SK-N-SH (cell line): ENCODE results near the gene MGA. TPM values are rescaled to one million over a fixed set of nuclear protein-coding genes. Genes with fewer than 3 reads are reported as not detected.

Experiments
- CTCF ChIA-PET: fragments of 300-600, 350-600 bp; formaldehyde crosslinking; extraction: SDS; loops from one replicate; lab custom pipeline; 2021; lab: Yijun Ruan, JAX
- POLR2A ChIA-PET: fragments of 350-600 bp; sonication (Branson Sonifier 250); formaldehyde crosslinking; extraction: SDS; loops from one replicate; lab custom pipeline; 2020; ENCODE audit warnings: antibody characterized with exemption, inconsistent platforms; lab: Yijun Ruan, JAX
- DNase-seq: peaks from one replicate; pipeline ENCODE4 v3.0.0; 2012
- H2AFZ ChIP-seq: fragments of 200-600 bp; sonication (generic); 2 replicates; pipeline ENCODE4 v1.8.1; 2016; ENCODE audit warnings: antibody characterized with exemption, mild to moderate bottlenecking, low read depth
- H3F3A ChIP-seq: fragments of 200-600 bp; sonication (generic); replicated peaks from 2 replicates; pipeline ENCODE3; 2016; ENCODE audit warnings: antibody characterized with exemption, mild to moderate bottlenecking; ENCODE audit not compliant: insufficient read depth
- H3K27ac ChIP-seq, 2 experiments: fragments of 200-500 bp in 1 of 2; fragments of 200-600 bp in 1 of 2; sonication (Bioruptor generic) in 1 of 2; sonication (generic), shearing (Covaris generic) in 1 of 2; 2 replicates each; pipeline versions ENCODE4 v1.5.1 to v1.6.1; 2014 to 2016; ENCODE audit warnings: low read depth in 2 of 2, inconsistent platforms in 1 of 2, low read length in 1 of 2, mild to moderate bottlenecking in 1 of 2, mixed read lengths in 1 of 2
- H3K27me3 ChIP-seq: fragments of 200-600 bp; sonication (generic), shearing (Covaris generic); 2 replicates; pipeline ENCODE4 v1.6.1; 2016; ENCODE audit warnings: mixed run types; ENCODE audit not compliant: insufficient read depth
- H3K36me3 ChIP-seq, 2 experiments: fragments of 200-500 bp in 1 of 2; fragments of 200-600 bp in 1 of 2; sonication (Bioruptor generic) in 1 of 2; sonication (generic) in 1 of 2; replicated peaks in 1 of 2; 2 replicates each; pipeline versions ENCODE3 to v1.5.1; 2014 to 2016; ENCODE audit warnings: low read length in 1 of 2, mild to moderate bottlenecking in 1 of 2; ENCODE audit not compliant: insufficient read depth in 2 of 2, control insufficient read depth in 1 of 2
- H3K4me1 ChIP-seq, 2 experiments: fragments of 200-500 bp in 1 of 2; fragments of 200-600 bp in 1 of 2; sonication (Bioruptor generic) in 1 of 2; sonication (generic), shearing (Covaris generic) in 1 of 2; 2 replicates each; pipeline versions ENCODE4 v1.5.1 to v1.6.1; 2014 to 2016; ENCODE audit warnings: low read depth in 1 of 2, low read length in 1 of 2, mixed run types in 1 of 2; ENCODE audit not compliant: insufficient read depth in 2 of 2, control insufficient read depth in 1 of 2
- H3K4me2 ChIP-seq: fragments of 200-600 bp; sonication (generic), shearing (Covaris generic); 2 replicates; pipeline ENCODE4 v1.6.1; 2017; ENCODE audit warnings: mixed run types
- H3K4me3 ChIP-seq, 2 experiments: fragments of 200-500 bp in 1 of 2; fragments of 200-600 bp in 1 of 2; sonication (Bioruptor generic) in 1 of 2; sonication (generic), shearing (Covaris generic) in 1 of 2; 2 replicates each; pipeline versions ENCODE4 v1.5.1 to v1.8.1; 2014 to 2016; ENCODE audit warnings: low read depth in 2 of 2, inconsistent platforms in 1 of 2, low read length in 1 of 2, mild to moderate bottlenecking in 1 of 2, mixed read lengths in 1 of 2, moderate library complexity in 1 of 2
- H3K79me2 ChIP-seq: fragments of 200-600 bp; sonication (generic); 2 replicates; pipeline ENCODE4 v1.8.1; 2017; ENCODE audit warnings: mild to moderate bottlenecking; ENCODE audit not compliant: insufficient read depth
- H3K9ac ChIP-seq: fragments of 200-600 bp; sonication (generic); 2 replicates; pipeline ENCODE4 v1.6.1; 2017; ENCODE audit warnings: mixed run types
- H3K9me2 ChIP-seq: fragments of 200-600 bp; sonication (generic); 2 replicates; pipeline ENCODE4 v1.6.1; 2017; ENCODE audit warnings: mixed run types
- H3K9me3 ChIP-seq: fragments of 200-600 bp; sonication (generic); 2 replicates; pipeline ENCODE4 v1.6.1; 2017; ENCODE audit warnings: mixed run types, mild to moderate bottlenecking, moderate library complexity
- H4K20me1 ChIP-seq: fragments of 200-600 bp; sonication (generic); 2 replicates; pipeline ENCODE4 v1.6.1; 2017; ENCODE audit warnings: mild to moderate bottlenecking, mixed run types; ENCODE audit not compliant: insufficient read depth
- CTCF ChIP-seq: fragments of 200-600 bp; sonication (generic); IDR thresholded peaks from 2 replicates; pipeline ENCODE4 v1.6.1; 2017; ENCODE audit warnings: antibody characterized with exemption, mild to moderate bottlenecking, moderate library complexity
- EZH2phosphoT487 ChIP-seq: fragments of 200-600 bp; sonication (generic); IDR thresholded peaks from 2 replicates; pipeline ENCODE4 v1.6.1; 2017; ENCODE audit warnings: low read depth, mixed run types, mild to moderate bottlenecking, antibody characterized with exemption, moderate library complexity, borderline replicate concordance
- FOSL2 ChIP-seq: IDR thresholded peaks from 2 replicates; pipeline ENCODE4 v1.4.0; 2012; ENCODE audit warnings: low read depth, mild to moderate bottlenecking, moderate library complexity, borderline replicate concordance
- JUND ChIP-seq: IDR thresholded peaks from 2 replicates; pipeline ENCODE4 v1.4.0; 2012
- NRF1 ChIP-seq: IDR thresholded peaks from 2 replicates; pipeline ENCODE4 v1.6.1; 2012; ENCODE audit warnings: low read depth, mild to moderate bottlenecking, low read length
- RCOR1 ChIP-seq: fragments of 150-350 bp; IDR thresholded peaks from 2 replicates; pipeline ENCODE4 v1.6.1; 2017; ENCODE audit warnings: antibody characterized with exemption, low read length
- SIN3A ChIP-seq: IDR thresholded peaks from 2 replicates; pipeline ENCODE4 v1.6.1; 2012; ENCODE audit warnings: low read depth, mild to moderate bottlenecking, low read length, moderate library complexity, borderline replicate concordance
- WGBS: methylation state at CpG from one replicate; pipeline ENCODE4 v1.1.6; 2017; ENCODE audit warnings: low lambda C conversion rate; 5-methylcytosine and 5-hydroxymethylcytosine counted together
- polyA plus RNA-seq, 3 experiments: library from polyadenylated mRNA; depleted of rRNA; stranded (reverse); fragments of >200 nt; gene quantifications; 2 replicates each; pipeline ENCODE4 v1.2.3, GENCODE V29; 2012
- TF ChIP-seq, protein P1 (sequence below): IDR thresholded peaks from 2 replicates; pipeline ENCODE4 v1.4.0; 2012; ENCODE audit warnings: low read depth, borderline replicate concordance

The MGA gene
- polyA plus RNA-seq, 1 of the 3 experiments (the other 2 are of a cell fraction) = 2.3 TPM

DNA sequence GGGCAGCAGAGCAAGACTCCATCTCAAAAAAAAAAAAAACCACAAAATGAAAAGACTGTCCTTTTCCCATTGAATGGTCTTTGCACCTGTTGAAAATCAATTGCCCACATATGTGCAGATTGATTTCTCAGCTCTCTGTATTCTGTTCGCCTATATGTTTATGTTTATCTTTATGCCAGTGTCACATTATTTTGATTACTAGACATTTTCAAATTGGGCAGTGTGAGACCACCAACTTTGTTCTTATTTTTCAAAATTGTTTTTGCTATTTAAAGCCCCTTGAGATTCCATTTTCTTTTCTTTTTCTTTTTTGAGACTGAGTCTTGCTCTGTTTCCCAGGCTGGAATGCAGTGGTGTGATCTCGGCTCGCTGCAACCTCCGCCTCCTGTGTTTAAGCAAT is 18.5 kb downstream of the MGA start (continued):
- TF ChIP-seq, protein P1, sequence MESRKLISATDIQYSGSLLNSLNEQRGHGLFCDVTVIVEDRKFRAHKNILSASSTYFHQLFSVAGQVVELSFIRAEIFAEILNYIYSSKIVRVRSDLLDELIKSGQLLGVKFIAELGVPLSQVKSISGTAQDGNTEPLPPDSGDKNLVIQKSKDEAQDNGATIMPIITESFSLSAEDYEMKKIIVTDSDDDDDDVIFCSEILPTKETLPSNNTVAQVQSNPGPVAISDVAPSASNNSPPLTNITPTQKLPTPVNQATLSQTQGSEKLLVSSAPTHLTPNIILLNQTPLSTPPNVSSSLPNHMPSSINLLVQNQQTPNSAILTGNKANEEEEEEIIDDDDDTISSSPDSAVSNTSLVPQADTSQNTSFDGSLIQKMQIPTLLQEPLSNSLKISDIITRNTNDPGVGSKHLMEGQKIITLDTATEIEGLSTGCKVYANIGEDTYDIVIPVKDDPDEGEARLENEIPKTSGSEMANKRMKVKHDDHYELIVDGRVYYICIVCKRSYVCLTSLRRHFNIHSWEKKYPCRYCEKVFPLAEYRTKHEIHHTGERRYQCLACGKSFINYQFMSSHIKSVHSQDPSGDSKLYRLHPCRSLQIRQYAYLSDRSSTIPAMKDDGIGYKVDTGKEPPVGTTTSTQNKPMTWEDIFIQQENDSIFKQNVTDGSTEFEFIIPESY = no peak
- TF ChIP-seq FOSL2 (no peak), JUND (no peak)

DNA sequence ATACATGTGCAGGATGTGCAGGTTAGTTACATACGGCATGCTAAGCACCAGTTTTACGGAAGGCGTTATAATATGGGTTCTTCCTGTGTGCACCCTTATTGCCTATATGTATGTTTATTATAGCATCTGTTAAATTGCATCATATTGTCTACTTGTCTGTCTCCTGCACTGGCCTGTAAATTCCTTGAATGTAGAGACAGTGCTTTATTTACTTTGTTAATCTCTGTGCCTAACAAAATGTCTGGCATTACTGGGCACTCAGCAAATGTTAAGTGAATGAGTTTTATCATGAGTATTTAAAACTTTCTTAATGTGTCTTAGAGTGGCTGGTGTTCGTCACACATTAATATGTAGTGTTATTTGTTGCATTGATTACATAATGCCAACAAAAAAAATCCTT is 23.8 kb downstream of the MGA start:
- Histone ChIP-seq H3K9ac (no peak overlapping the region), H3K79me2 (peaks cover 100% of the 10 kb centered on the region), H3K36me3 (peaks cover 2 to 5% of the 10 kb centered on the region in 2 experiments), H3K4me1 (no peaks in the 10 kb centered on the region), H3K9me2 (no peaks in the 10 kb centered on the region), H3K4me2 (no peak overlapping the region), H3F3A (peaks cover 9% of the 10 kb centered on the region), H4K20me1 (peaks cover 68% of the 10 kb centered on the region), H3K27ac (no peak overlapping the region), H3K4me3 (no peak overlapping the region), H3K27me3 (no peaks in the 10 kb centered on the region), H2AFZ (no peak overlapping the region), H3K9me3 (no peaks in the 10 kb centered on the region)
- ChIA-PET CTCF (interaction anchor here (0.6 kb wide), 1 partner anchor 742 kb away, joined by 3 read pairs; no protein-coding TSS in a partner anchor), POLR2A (no interaction called here)
- 94% methylated on average over 4 of the region's 4 CpGs for WGBS
- no peak for TF ChIP-seq RCOR1
- TF ChIP-seq NRF1 = no peak
- no peak for DNase-seq

- Histone ChIP-seq H3F3A (peaks cover 9% of the 10 kb centered on the region), H3K4me1 (no peaks in the 10 kb centered on the region; a peak in 2 of 4 replicates), H3K9ac (no peak overlapping the region), H3K9me3 (no peaks in the 10 kb centered on the region), H3K9me2 (no peaks in the 10 kb centered on the region), H2AFZ (no peak overlapping the region), H3K27ac (no peak overlapping the region), H3K27me3 (no peaks in the 10 kb centered on the region), H3K79me2 (peaks cover 100% of the 10 kb centered on the region), H3K4me2 (no peak overlapping the region), H3K4me3 (no peak overlapping the region), H3K36me3 (peaks cover 0 to 2% of the 10 kb centered on the region in 2 experiments), H4K20me1 (peaks cover 72% of the 10 kb centered on the region)
- ChIA-PET CTCF (no interaction called here), POLR2A (no interaction called here)
- TF ChIP-seq EZH2phosphoT487 (no peak), SIN3A (no peak), CTCF (no peak)
- no peak for DNase-seq
- WGBS = 92% methylated on average over 2 of the region's 2 CpGs
Observed at GRCh38 chr15:41688671-41689070, 28.5 kb downstream of the MGA start.
